Activated CD4-positive, alpha-beta T cell treated with anti-CD3 and anti-CD28 coated beads, Interleukin-2, amount 10 ng/mL, durations not matched to agents 24 days and 14 days (primary cell): ENCODE data around the gene BEGAIN. TPM values are rescaled to one million over a fixed set of nuclear protein-coding genes. Genes with fewer than 3 reads are reported as not detected.

Experiments used
- DNase-seq: peaks from one replicate; pipeline ENCODE4 v3.0.0; 2022
- H3K27ac Mint-ChIP-seq: one replicate; pipeline ENCODE4 v1.8.0; 2022; ENCODE audit warnings: mild to moderate bottlenecking, mixed read lengths
- H3K27me3 Mint-ChIP-seq: one replicate; pipeline ENCODE4 v1.8.0; 2022; ENCODE audit warnings: mixed read lengths
- H3K36me3 Mint-ChIP-seq: one replicate; pipeline ENCODE4 v1.8.0; 2022; ENCODE audit warnings: low read depth, mild to moderate bottlenecking, mixed read lengths
- H3K4me1 Mint-ChIP-seq: one replicate; pipeline ENCODE4 v1.8.0; 2021; ENCODE audit warnings: mixed read lengths
- H3K4me3 Mint-ChIP-seq: one replicate; pipeline ENCODE4 v1.8.0; 2022; ENCODE audit warnings: mild to moderate bottlenecking, moderate library complexity, mixed read lengths
- H3K9me3 Mint-ChIP-seq: one replicate; pipeline ENCODE4 v1.8.0; 2021; ENCODE audit warnings: mixed read lengths
- intact Hi-C: fragments of 100-400 bp; cut with micrococcal nuclease; formaldehyde crosslinking; loops from one replicate; pipeline ENCODE4 v1.15.1; 2023
- total RNA-seq: library from RNA; stranded (reverse); gene quantifications from 2 replicates; pipeline ENCODE4 v1.2.3, GENCODE V29; 2022

The BEGAIN gene
- total RNA-seq, 1 donor from 2014 or later = 4.8 TPM

GRCh38 chr14:100601914-100602313 lies 14.7 kb upstream of the BEGAIN start:
- peaks cover 44% of the 10 kb centered on the region for H3K27me3 Mint-ChIP-seq
- intact Hi-C loops = no loop called here
- no peak for DNase-seq
- H3K9me3 Mint-ChIP-seq = peaks cover 18% of the 10 kb centered on the region
- H3K4me3 Mint-ChIP-seq = no peak overlapping the region
- H3K4me1 Mint-ChIP-seq = no peaks in the 10 kb centered on the region
- no peak overlapping the region for H3K27ac Mint-ChIP-seq
- H3K36me3 Mint-ChIP-seq = peaks cover 2% of the 10 kb centered on the region

DNA sequence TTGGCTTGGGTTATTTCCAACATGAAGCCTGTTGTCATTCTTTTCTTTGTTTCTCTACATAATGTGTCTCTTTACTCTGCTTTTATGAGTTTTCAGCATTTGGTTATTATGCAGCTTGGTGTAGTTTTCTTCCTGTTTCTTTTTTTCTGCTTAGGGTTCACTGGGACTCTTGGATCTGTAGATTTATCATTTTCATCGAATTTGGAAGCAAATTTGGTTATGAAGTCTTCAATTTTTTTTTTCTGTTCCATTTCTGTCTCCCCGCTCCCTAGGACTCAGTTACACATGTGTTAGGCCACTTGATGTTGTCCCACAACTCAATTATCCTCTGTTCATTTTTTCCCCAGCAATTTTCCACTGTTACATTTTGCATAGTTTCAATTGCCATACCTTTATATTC lies 13.8 kb upstream of the BEGAIN start:
- no peaks in the 10 kb centered on the region for H3K4me1 Mint-ChIP-seq
- peaks cover 18% of the 10 kb centered on the region for H3K9me3 Mint-ChIP-seq
- DNase-seq = no peak
- H3K36me3 Mint-ChIP-seq = peaks cover 2% of the 10 kb centered on the region
- intact Hi-C loops = no loop called here
- H3K4me3 Mint-ChIP-seq = no peak overlapping the region
- H3K27me3 Mint-ChIP-seq = peaks cover 49% of the 10 kb centered on the region
- H3K27ac Mint-ChIP-seq = no peak overlapping the region

DNA sequence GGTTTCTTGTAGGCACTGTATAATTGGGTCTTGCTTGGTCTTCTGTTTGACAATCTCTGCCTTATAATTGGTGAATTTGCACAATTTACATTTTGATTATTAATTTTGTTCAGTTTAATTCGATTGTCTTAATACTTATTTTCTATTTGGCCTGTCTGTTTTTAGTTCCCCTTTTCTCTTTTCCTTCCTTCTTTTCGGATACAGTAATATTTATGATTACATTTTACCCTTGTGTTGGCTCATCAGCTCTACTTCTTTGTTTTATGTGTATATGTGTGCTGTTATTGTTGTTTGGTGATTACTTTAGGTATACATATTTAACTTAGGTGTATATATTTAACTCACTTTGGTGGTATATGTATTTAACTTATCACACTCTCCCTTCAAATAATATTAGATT lies 12.8 kb upstream of the BEGAIN start:
- Mint-ChIP-seq H3K9me3 (peaks cover 18% of the 10 kb centered on the region), H3K27ac (no peak overlapping the region), H3K4me1 (no peaks in the 10 kb centered on the region), H3K27me3 (peaks cover 52% of the 10 kb centered on the region), H3K4me3 (no peak overlapping the region), H3K36me3 (peaks cover 2% of the 10 kb centered on the region)
- intact Hi-C loops = no loop called here
- DNase-seq = no peak

- no peak for DNase-seq
- H3K27ac Mint-ChIP-seq = no peak overlapping the region
- H3K36me3 Mint-ChIP-seq = no peaks in the 10 kb centered on the region
- H3K9me3 Mint-ChIP-seq = no peaks in the 10 kb centered on the region
- H3K27me3 Mint-ChIP-seq = peaks cover 41% of the 10 kb centered on the region
- H3K4me1 Mint-ChIP-seq = no peaks in the 10 kb centered on the region
- intact Hi-C loops = no loop called here
- H3K4me3 Mint-ChIP-seq = no peak overlapping the region
Observed at GRCh38 chr14:100594625-100594951, 7.4 kb upstream of the BEGAIN start.

DNA sequence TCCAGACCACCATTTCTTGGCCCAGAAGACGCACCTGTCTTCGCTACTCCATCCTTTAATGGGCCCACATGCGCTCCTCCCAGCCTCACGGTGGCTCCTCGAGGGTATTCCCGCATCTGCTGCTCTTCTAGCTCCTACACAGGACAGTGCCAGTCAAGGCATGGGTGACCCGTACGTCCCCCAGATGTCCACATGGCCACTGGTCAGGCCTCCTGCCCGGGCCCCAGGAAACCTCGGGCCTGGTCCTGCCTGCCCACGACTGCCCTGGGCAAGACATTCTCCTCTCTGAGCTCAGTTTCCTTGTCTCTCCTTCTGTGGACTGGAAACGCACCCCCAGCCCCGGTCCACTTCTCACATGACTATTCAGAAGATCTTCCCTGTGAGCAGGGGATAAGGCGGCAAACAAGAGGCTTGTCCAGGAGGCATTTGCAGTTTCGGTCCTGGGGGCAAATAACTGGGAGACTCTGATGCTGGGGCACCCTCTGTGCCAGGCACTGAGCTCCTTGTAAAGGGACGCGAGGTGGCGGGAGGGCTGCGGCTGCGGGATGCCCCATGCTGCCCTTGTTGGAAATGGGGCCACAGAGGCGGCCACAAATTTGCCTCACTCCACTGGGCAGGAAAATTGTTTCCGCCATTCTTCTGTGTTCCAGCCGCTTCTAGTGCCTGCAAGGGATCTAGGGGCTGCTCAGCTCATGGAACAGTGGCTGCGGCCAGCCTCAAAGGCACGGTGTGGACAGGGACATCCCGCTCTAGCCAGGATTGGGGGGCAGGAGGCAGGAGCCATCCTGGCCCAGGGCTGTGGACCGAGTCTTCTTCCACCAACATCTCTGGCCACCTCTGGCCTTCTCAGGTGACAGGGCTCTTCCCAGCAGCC lies 6.8 kb upstream of the BEGAIN start:
- no peak overlapping the region for H3K4me3 Mint-ChIP-seq
- H3K36me3 Mint-ChIP-seq = no peaks in the 10 kb centered on the region
- no peaks in the 10 kb centered on the region for H3K4me1 Mint-ChIP-seq
- no peaks in the 10 kb centered on the region for H3K9me3 Mint-ChIP-seq
- no peak overlapping the region for H3K27ac Mint-ChIP-seq
- DNase-seq = no peak
- peaks cover 35% of the 10 kb centered on the region for H3K27me3 Mint-ChIP-seq
- intact Hi-C loops = no loop called here

DNA sequence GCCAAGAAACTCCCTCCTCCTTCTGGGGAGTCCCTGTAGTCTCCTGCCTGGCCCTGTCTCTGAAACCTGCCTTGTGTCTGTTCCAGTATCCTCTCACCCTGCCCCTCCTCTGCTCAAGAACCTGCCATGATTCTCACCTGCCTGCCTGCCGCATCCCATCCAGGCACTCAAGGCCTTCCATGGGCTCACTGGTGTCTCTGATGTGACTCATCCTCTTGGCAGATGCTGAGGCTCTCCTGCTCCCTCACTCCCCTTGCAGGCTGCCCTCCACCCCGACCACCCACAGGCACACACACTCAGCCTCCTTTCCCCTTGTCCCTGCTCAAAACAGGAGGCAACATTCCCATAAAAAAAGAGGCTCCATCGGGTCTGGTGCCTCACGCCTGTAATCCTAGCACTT lies 5.8 kb upstream of the BEGAIN start:
- Mint-ChIP-seq H3K36me3 (no peaks in the 10 kb centered on the region), H3K4me3 (no peak overlapping the region), H3K27ac (no peak overlapping the region), H3K27me3 (peaks cover 33% of the 10 kb centered on the region), H3K9me3 (no peaks in the 10 kb centered on the region), H3K4me1 (no peaks in the 10 kb centered on the region)
- intact Hi-C loops = no loop called here
- no peak for DNase-seq

DNA sequence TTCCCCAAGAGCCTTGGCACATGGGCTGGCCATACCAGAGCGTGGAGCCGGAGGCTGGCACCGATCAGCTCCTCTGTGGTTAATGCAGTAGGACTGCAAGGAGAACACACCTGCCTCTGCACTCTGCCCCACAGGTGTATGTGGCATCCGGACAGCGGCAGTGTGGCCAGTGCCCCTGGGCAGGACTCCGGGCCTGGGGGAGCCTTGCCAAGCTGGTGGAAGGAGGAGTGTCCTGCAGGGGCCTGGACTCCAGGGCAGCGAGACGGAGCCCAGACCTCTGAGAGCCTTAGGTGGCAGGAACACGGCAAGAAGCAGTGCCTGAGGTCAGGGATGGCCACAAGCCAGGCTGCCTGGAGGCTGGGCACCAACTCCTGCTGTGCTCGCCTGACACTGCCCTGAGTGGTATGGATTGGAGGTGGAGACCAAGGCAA lies 5.3 kb upstream of the BEGAIN start:
- Mint-ChIP-seq H3K27ac (no peak overlapping the region), H3K4me3 (no peak overlapping the region), H3K4me1 (no peaks in the 10 kb centered on the region), H3K36me3 (no peaks in the 10 kb centered on the region), H3K27me3 (peaks cover 32% of the 10 kb centered on the region), H3K9me3 (no peaks in the 10 kb centered on the region)
- no peak for DNase-seq
- intact Hi-C loops = no loop called here

DNA sequence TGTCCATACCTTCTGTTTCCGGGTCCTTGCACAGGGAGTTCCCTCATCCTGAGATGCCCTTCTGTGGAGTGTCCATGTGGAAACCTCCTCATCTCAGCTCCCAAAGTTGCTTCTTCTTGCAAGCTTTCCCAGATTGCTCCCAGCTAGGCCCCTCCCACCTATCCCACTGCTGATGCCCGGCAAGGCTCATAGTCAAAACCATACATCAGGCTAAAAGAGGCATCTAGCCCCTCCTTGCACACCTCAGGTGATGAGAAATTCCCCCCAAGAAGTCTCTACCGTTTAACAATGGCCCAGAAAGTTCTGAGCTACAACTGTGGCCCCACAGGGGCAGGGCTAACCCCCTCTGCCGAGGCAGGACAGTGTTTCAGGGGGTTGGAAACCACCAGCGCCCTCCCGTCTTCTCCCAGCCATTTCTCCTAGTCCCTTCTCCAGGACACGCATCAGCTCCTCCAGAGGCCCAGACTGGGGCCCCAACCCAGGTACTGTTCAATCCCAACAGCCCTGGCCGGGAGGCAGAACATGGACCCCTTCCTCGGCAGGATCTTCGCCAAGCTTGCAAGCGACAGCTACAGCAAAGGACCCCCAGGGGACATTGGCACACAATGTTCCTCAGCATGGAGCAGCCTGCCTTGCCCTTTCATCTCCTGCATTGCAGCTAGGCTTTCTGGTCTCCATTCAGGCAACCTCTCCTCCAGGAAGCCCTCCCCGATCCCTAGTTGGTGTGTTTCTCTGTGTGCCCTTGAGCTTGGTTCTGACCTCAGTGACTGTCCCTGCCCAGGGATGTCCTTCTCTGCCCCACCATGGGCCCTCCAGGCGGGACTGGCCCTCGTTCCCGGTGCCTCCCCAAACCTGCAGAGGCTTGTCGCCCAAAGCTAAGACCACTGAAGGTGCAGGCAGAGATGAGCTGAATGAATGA lies 4.5 kb upstream of the BEGAIN start:
- DNase-seq = no peak
- Mint-ChIP-seq H3K27me3 (peaks cover 27% of the 10 kb centered on the region), H3K36me3 (no peaks in the 10 kb centered on the region), H3K27ac (no peak overlapping the region), H3K4me1 (no peaks in the 10 kb centered on the region), H3K9me3 (no peaks in the 10 kb centered on the region), H3K4me3 (no peak overlapping the region)
- intact Hi-C loops = no loop called here

DNA sequence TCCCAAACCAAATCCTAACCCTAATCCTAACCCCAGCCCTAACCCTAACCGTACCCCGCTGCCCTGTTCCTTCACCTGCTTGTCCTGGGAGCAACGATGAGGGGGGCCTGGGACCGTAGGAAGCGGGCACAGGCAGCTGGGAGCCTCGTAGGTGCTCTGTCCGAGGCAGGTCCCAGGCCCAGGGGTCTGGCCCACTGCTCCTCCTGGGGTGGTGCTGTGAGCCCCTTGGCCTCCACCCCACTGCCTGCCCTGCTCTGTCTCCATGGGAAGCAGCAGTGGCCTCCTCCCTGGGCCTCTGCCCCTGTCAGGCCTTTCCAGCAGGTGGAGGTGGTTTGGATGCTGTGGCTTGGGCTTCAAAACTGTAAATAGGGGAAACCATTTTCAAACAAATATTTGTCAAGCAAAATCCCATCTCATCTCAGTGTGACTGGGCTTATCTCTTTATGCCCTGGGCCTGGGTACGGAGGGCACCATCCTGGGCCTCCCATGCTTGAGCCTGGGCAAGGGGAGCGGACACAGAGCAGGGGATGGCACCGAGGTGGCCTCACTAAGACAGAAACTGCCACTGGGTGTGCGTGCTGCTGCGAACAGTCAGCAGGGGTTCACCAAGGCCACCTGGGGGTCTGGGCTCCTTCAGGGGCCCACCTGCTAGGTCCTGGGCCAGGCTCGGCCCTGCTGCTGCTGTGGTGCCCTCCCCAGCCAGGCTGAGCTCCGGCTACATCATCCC lies 3.7 kb upstream of the BEGAIN start:
- Mint-ChIP-seq H3K36me3 (no peaks in the 10 kb centered on the region), H3K4me1 (no peaks in the 10 kb centered on the region), H3K27ac (no peak overlapping the region), H3K27me3 (peaks cover 23% of the 10 kb centered on the region), H3K9me3 (no peaks in the 10 kb centered on the region), H3K4me3 (no peak overlapping the region)
- intact Hi-C loops = no loop called here
- DNase-seq = no peak

GRCh38 chr14:100589760-100590469 lies 2.7 kb upstream of the BEGAIN start:
- no peaks in the 10 kb centered on the region for H3K9me3 Mint-ChIP-seq
- intact Hi-C loops = no loop called here
- H3K36me3 Mint-ChIP-seq = no peaks in the 10 kb centered on the region
- no peak for DNase-seq
- H3K27me3 Mint-ChIP-seq = peaks cover 23% of the 10 kb centered on the region
- no peaks in the 10 kb centered on the region for H3K4me1 Mint-ChIP-seq
- H3K27ac Mint-ChIP-seq = no peak overlapping the region
- no peak overlapping the region for H3K4me3 Mint-ChIP-seq

DNA sequence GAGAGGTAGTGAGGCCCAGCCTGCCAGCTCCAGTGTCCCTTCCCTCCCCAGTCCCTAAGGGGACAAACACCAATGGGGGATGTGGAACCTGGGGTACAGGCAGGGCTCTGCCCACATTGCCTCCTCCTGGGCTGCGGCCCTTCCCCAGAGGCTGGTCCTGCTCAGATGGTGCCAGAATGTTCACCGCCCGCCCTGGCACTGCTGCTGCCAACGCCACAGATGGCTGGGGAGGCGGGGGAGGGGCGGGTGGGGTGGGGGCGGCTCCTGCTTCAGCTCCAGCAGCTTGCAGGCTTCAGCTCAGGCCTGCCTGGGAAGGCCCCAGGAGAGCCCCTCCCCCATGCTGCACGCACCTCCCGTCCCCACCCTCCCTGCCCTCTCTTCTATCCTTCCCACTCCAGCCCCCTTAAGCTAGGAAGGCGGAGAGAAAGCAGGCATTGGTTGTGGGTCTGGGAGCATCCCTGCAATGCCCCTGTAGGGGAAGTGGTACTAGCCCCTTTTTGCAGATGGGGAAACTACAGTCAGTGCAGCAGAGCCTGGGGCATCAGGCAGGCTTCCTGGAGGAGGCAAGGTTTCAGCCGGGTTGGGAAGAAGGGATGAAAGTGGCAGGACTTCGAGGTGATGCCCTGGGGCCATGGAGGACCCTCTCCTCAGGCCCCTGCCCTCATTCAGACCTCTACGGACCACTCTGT lies 2.0 kb upstream of the BEGAIN start:
- Mint-ChIP-seq H3K9me3 (no peaks in the 10 kb centered on the region), H3K27ac (no peak overlapping the region), H3K36me3 (no peaks in the 10 kb centered on the region), H3K27me3 (peaks cover 23% of the 10 kb centered on the region), H3K4me1 (no peaks in the 10 kb centered on the region), H3K4me3 (no peak overlapping the region)
- DNase-seq = no peak
- intact Hi-C loops = no loop called here

DNA sequence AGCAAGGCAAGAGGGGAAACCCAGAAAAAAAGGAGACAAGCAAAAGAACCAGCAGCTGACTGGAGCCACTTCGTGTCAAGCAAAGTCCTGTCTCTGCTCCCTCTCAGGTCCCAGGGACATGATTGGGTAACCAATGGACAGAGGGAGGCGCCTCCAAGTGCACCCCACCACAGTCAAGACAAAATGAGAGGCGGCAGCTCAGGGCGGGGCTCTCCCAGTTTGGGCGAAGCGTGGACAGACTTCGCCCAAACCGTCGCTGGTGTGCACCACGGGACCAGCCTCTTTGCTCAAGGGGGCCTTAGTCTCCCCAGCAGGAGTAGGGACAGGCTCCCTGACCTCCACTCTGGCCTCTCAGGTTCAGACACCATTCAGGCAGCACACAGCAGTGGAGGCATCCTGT lies 1.5 kb upstream of the BEGAIN start:
- no peak overlapping the region for H3K27ac Mint-ChIP-seq
- H3K4me1 Mint-ChIP-seq = no peaks in the 10 kb centered on the region
- peak overlapping the region; percentile 41 for H3K4me3 Mint-ChIP-seq
- H3K9me3 Mint-ChIP-seq = no peaks in the 10 kb centered on the region
- no peaks in the 10 kb centered on the region for H3K36me3 Mint-ChIP-seq
- DNase-seq = no peak
- H3K27me3 Mint-ChIP-seq = peaks cover 23% of the 10 kb centered on the region
- intact Hi-C loops = no loop called here
